Fibroblast of the conjunctiva (primary cell): ENCODE measurements around the gene CYP2W1.

Source experiments
- DNase-seq: peaks from one replicate; pipeline ENCODE4 v3.0.0-alpha.2; 2010; ENCODE audit warnings: low read depth

CYP2W1 gene

DNA sequence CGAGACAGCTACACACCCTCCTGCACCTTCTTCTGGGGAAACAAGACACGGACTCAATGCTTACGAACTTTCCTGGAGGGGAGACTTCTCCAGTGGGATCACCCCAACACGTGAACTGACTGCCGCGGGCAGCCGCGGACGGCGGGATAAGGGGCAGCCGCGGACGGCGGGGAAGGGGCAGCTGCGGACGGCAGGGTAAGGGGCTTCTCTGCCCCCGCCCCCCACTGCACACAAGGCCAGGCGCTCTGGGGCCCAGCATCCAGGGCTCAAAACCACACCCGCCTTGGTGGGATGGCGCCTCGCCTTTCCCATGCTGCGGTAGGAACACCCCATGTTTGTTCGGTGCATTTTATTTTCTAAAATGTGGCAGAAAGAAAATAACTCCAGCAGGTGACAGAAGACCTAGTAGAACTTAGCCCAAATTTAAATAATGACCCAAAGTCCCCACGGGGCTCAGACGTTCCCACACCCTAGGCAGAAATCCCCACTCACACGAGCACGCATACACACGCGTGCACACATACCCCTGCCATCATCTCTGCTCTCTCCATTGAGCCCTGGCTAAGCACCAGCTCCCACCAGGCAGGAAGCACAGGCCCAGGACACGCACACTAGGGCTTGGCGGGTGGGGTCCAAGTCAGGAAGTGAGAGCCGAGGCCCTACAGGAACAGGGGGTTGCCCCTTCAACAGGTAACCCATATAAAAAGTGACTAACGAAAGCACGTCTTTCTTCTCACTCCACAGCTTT is 34.8 kb downstream of the CYP2W1 start:
- DNase-seq, result no peak

- DNase-seq, result no peak
Measured at GRCh38 chr7:1018334-1018695, 35.3 kb downstream of the CYP2W1 start.

DNA sequence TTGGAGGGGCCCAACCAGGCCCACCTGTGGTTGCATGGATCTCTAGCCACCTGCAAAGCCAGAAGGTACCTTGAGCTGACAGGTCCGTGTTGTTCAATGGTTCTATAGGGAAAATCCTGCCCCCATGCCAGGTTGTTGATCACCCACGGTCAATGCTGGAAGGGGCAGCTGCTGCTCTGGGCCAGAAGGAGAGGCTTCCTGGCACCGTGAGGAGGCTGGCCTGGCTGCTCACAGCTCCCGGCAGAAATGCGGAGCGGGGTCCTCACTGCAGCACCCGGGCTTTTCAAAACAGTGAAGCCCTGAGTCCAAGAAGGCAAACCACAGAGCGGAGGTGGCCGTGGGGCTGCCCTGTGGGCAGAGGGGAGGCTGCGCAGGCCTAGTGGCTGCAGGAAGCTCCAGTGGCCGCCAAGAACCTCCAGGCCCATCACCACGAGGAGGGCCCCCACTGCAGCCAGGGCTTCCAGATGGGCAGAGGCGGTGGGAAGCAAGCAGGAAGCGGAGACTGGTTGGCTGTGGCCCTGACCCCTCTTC is 36.3 kb downstream of the CYP2W1 start:
- DNase-seq, result no peak

- no peak for DNase-seq
Measured at GRCh38 chr7:1019789-1020610, 37.0 kb downstream of the CYP2W1 start.

DNA sequence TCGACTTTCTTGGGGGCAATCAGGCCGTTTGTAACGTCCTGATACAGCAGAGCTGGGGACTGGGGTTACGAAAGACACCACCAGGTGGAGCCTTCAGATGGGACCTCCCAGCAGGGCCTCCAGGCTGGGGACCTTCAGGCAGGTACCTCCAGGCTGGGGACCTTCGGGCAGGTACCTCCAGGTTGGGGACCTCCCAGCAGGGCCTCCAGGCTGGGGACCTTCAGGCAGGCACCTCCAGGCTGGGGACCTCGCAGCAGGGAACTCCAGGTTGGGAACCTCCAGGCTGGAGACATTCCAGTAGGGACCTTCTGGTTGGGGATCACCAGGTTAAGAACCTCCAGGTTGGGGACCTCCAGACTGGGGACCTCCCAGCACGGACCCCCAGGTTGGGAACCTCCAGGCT is 37.9 kb downstream of the CYP2W1 start:
- no peak for DNase-seq

GRCh38 chr7:1021366-1021765 is 38.4 kb downstream of the CYP2W1 start:
- DNase-seq, result no peak

- DNase-seq, result no peak
Measured at GRCh38 chr7:1021931-1022330, 39.0 kb downstream of the CYP2W1 start.

GRCh38 chr7:1022356-1022755 is 39.4 kb downstream of the CYP2W1 start:
- no peak for DNase-seq

DNA sequence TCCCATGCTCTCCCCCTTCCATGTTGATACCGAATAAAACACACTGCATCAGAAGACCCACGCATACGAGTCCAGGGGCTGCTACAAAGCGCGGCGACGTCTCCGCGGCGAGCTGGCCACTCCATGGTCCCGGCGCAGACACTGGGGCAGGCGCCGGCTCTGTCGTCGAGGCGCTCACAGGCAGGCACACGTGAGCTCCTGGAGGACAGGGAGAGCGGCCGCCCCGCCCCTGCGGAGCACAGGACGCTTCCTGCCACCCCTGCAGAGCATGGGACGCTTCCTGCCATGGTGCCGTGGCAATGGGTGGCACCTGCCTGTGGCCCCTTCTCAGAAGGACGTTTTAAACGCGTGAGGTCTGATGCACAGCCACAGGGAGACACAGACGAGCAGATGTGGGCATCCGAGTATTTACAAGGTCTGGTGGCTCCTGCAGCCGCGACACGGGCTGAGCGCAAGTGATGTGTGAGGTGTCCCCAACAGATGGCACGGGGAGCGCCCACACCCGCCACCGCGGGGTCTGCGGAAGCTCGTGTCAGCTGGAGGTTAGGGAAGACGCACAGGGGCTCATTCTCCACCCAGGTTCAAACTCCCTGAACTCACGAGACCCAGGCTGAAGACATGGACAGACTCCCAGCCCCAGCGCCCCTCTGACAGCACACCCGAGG is 40.0 kb downstream of the CYP2W1 start:
- no peak for DNase-seq

DNA sequence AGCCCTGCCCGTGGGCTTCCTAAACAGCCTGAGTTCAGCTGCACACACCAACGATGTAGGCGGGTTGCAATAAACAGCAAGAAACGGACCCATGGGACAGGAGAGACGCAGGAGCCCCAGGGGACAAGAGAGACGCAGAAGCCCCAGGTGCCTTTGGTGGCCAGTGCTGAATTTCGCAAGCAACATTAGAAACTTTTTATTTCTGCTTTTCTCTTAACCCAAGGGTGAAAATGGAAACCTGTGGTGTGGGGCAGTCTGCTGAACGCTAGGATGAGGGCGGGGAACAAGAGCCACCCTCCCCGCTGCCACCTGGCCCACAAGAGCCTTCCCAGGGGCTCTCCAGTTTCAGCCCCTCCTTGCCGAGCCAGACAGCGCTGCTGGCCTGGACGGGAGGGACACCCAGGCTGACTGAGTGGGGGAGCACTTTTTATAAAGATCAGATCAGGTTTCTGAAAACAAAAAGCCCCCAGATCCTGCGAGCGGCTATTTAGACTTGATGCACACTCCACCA is 41.4 kb downstream of the CYP2W1 start:
- no peak for DNase-seq

- DNase-seq, result no peak
Measured at GRCh38 chr7:1024876-1025742, 42.1 kb downstream of the CYP2W1 start.

DNA sequence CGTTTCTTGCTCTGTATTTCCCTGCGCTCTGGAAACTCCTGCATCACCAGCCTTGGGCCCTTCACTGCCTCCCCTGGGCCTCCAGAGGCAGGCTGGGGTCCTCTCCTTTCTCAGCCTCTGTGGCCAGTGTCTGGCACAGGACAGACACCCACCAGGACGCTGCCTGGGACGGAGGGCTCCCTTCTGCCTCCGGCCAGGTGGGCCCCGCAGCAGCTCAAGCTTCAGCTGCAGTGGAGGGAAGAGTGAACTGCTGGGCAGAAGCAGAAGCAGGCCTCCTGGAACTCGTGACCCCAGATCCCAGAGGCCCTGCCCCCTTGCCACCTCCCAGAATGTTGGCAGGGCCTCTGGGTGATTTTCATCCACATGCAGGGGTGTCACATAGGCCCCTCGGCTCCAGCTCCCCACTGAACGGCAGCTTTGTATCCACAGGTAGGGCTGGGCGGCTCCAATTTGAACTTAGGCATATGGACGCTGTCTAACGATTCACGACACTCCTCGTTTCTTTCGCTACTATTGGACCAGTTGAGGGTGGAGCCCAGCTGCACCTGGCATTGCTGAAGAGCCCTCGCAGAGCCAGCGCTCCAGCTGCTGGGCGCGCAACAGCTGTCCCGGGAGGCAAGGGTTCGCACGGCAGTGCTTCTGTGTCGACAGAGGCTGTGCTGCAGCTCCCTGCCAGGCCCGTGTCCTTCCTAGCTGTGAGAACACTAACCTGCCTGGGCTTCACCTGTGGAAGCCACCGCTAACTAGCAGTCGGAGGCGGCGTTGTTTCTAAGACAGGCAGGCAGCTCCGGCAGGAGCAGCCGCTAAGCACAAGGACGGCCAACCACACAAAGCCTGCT is 43.0 kb downstream of the CYP2W1 start:
- DNase-seq, result no peak

DNA sequence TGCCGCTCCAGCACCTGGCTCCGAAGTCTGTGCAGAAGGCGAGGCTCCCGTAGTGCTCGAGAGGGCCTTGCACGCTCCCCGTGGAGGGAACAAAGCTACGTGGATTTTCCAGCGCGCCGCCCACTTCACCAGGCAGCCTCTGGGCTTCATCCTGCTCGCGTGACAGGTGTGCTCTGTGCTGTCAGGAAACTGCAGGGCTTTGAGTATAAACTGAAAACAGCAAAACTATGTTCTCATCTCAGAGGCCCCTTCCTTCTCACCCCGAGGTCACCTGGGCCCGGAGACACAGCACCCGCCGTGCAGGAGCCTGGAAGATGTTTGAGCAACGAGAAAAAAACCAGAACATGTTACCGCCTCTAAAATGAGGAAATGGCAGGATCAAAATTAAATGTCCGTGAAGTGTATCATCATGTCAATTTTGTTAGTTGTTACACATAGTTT is 43.8 kb downstream of the CYP2W1 start:
- no peak for DNase-seq

GRCh38 chr7:1027242-1028043 is 44.5 kb downstream of the CYP2W1 start:
- DNase-seq, result no peak

DNA sequence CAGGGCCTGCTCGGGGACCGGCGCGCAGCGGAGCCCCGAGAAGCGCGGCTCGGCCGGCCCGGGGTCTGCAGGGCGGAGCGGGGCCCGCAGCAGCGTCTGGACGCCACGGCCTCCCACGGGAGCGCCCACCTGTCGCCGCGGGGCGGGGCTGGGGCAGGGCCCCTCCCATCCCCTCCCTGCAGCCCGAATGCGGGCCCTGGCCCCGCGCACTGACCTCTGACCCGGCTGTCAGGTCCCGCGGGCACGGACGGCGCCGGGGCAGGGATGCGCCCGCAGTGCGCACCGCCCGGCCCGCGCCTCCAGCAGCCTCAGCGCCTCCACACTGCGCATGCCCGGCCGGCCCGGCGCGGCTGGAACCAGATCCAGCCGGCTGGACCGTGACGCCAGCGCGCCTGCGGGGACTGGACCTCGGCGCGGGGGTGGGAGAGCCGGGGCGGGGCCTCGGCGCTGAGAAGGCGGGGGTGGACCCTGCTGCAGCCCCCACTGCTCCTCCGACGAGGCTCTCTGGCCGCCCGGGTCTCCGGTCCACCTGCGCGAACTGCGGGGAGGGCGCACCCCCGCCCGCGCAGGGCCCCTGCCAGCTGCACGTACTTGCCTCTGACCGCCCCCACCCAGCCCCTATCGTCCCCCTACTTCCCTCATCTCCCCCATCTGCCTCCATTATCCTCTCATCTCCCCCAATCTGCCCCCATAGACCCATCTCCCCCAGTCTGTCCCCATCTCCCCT is 45.2 kb downstream of the CYP2W1 start:
- DNase-seq, result peak; percentile 74

DNA sequence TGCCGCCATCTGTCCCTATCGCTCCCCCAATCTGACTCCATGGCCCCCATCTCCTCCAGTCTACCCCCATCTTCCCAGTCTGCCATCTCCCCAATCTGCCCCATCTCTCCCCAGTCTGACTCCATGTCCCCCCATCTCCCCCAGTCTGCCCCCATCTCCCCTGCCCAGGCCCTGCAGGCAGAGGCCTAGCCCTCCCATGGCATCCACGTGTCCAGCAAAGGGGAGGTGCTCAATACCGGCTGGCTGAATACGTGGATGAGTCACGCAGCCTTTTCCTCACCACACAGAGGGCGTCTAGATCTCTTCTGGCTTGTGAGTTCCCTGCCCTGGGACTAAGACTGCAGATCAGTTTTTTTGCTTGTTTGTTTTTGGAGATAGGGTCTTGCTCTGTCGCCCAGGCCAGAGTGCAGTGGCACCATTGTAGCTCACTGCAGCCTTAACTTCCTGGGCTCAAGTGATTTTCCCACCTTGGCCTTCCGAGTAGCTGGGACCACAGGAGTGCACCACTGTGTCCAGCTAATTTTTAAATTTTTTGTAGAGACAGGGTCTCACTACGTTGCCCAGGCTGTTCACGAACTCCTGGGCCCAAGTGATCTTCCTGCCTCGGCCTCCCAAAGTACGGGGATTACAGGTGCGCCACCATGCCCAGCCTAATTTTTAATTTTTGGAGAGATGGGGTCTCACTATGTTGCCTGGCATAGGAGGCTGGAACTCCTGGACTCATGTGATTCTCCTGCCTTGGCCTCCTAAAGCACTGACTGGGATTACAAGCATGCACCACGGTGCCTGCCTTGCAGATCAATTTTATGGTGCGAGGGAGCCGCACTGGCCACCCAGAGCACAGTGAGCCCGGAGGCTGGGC is 46.0 kb downstream of the CYP2W1 start:
- DNase-seq, result peak; percentile 85

- DNase-seq, result no peak
Measured at GRCh38 chr7:1029637-1030443, 46.9 kb downstream of the CYP2W1 start.
